OCI-LY1 (cell line): Measurements from ENCODE around the gene SH3YL1.

Source experiments
- H2AFZ ChIP-seq: fragments of 200-600 bp; sonication (generic), shearing (Covaris generic); 2 replicates; pipeline ENCODE4 v1.6.0; 2014; ENCODE audit warnings: antibody characterized with exemption, mild to moderate bottlenecking, low read length
- H3F3A ChIP-seq: fragments of 200-600 bp; sonication (generic), shearing (Covaris generic); 2 replicates; pipeline ENCODE4 v1.6.0; 2014; ENCODE audit warnings: mild to moderate bottlenecking, antibody characterized with exemption, low read length, moderate library complexity; ENCODE audit not compliant: insufficient read depth
- H3K27ac ChIP-seq: fragments of 200-600 bp; sonication (generic); 2 replicates; pipeline ENCODE4 v1.5.1; 2014; ENCODE audit warnings: low read length, mixed run types, mild to moderate bottlenecking, low read depth; ENCODE audit not compliant: poor library complexity, severe bottlenecking
- H3K27me3 ChIP-seq: fragments of 200-600 bp; sonication (generic); 2 replicates; pipeline ENCODE4 v1.6.0; 2014; ENCODE audit warnings: antibody characterized with exemption, mild to moderate bottlenecking, low read length, moderate library complexity; ENCODE audit not compliant: insufficient read depth
- H3K36me3 ChIP-seq: fragments of 200-600 bp; sonication (generic); 2 replicates; pipeline ENCODE4 v1.6.1; 2014; ENCODE audit warnings: mild to moderate bottlenecking, antibody characterized with exemption, low read length, moderate library complexity, mixed read lengths; ENCODE audit not compliant: insufficient read depth
- H3K4me1 ChIP-seq: fragments of 200-600 bp; sonication (generic); 2 replicates; pipeline ENCODE4 v1.5.1; 2014; ENCODE audit warnings: mild to moderate bottlenecking, low read length, moderate library complexity; ENCODE audit not compliant: insufficient read depth, severe bottlenecking
- H3K4me2 ChIP-seq: fragments of 200-600 bp; sonication (generic), shearing (Covaris generic); 2 replicates; pipeline ENCODE4 v1.6.1; 2014; ENCODE audit warnings: low read length
- H3K4me3 ChIP-seq: fragments of 200-600 bp; sonication (generic); 2 replicates; pipeline ENCODE4 v1.5.1; 2014; ENCODE audit warnings: low read length, low read depth, mild to moderate bottlenecking, mixed read lengths; ENCODE audit not compliant: poor library complexity, severe bottlenecking
- H3K79me2 ChIP-seq: fragments of 200-600 bp; shearing (Covaris generic); 2 replicates; pipeline ENCODE4 v1.6.1; 2016; ENCODE audit warnings: mixed run types, low read length, mixed read lengths; ENCODE audit not compliant: insufficient read depth
- H3K9ac ChIP-seq: fragments of 200-600 bp; sonication (generic), shearing (Covaris generic); 2 replicates; pipeline ENCODE4 v1.6.1; 2014; ENCODE audit warnings: mild to moderate bottlenecking, low read length, mixed read lengths
- H3K9me2 ChIP-seq: fragments of 200-600 bp; sonication (generic), shearing (Covaris generic); 2 replicates; pipeline ENCODE4 v1.6.1; 2014; ENCODE audit warnings: low read depth, mild to moderate bottlenecking, low read length, mixed read lengths
- H3K9me3 ChIP-seq: fragments of 200-600 bp; shearing (Covaris generic); 2 replicates; pipeline ENCODE4 v1.6.1; 2014; ENCODE audit warnings: low read length, mixed read lengths
- H4K20me1 ChIP-seq: fragments of 200-600 bp; sonication (generic), shearing (Covaris generic); 2 replicates; pipeline ENCODE4 v1.6.0; 2016; ENCODE audit warnings: mild to moderate bottlenecking, low read length; ENCODE audit not compliant: insufficient read depth
- EZH2 ChIP-seq: fragments of 200-600 bp; sonication (generic), shearing (Covaris generic); IDR thresholded peaks from 2 replicates; pipeline ENCODE4 v1.8.0; 2017; ENCODE audit warnings: borderline replicate concordance, mixed run types, mild to moderate bottlenecking, antibody characterized with exemption, low read length, moderate library complexity, mixed read lengths
- TF ChIP-seq, protein P1 (sequence below): fragments of 200-600 bp; sonication (generic), shearing (Covaris generic); IDR thresholded peaks from 2 replicates; pipeline ENCODE4 v1.5.1; 2017; ENCODE audit warnings: mild to moderate bottlenecking, antibody characterized with exemption, low read length, moderate library complexity, mixed read lengths

Gene SH3YL1

DNA sequence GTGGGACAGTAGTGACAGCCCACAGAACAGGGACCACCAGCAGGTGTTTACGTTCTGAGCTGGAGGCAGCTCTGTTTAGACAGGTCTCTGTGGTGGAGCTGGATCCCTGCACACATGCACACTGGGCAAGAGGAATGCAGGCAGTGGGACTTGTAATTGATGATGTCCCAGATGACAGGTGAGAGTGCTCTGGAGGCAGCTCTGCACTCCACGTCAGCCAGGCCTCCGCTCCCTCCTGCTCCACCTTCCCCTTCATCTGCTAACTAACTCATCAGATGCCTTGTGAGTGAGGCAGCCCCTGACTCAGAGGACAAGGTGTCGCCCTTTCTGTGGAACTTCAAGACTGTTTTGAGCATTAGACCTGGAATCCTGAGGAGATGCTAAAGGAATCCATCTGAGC, 53.2 kb downstream of the SH3YL1 start:
- no peak for TF ChIP-seq EZH2
- Histone ChIP-seq H4K20me1 (no peaks in the 10 kb centered on the region), H3K9me2 (no peaks in the 10 kb centered on the region), H2AFZ (no peak overlapping the region), H3K27me3 (no peaks in the 10 kb centered on the region; the same call in 1 of the 2 replicates), H3K4me1 (no peaks in the 10 kb centered on the region), H3K4me2 (no peak overlapping the region), H3K27ac (no peak overlapping the region), H3K79me2 (no peaks in the 10 kb centered on the region), H3K4me3 (no peak overlapping the region), H3K9ac (no peak overlapping the region), H3K9me3 (no peaks in the 10 kb centered on the region), H3K36me3 (no peaks in the 10 kb centered on the region), H3F3A (no peaks in the 10 kb centered on the region)

DNA sequence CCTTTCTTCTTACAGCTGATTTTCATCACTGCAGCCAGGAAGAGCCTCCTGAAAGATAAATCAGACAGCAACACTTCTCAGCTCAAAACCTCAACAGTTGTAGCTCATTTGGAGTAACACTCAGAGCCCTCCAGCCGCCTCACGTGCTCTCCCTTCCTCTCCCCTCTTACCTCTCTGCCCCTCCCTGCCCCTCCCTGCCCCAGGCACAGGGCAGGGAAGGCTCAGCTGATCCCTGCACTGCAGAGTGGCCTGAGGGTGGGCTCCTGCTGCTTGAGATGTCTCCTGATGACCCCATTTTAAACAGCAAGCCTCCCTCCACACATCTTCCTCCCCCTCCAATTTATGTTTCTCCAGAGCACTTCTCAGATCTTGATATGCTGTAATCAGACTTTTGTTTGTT, 54.4 kb downstream of the SH3YL1 start:
- Histone ChIP-seq H2AFZ (no peak overlapping the region), H3K9me2 (no peaks in the 10 kb centered on the region), H4K20me1 (no peaks in the 10 kb centered on the region), H3K9ac (no peak overlapping the region), H3K27ac (no peak overlapping the region), H3K27me3 (no peaks in the 10 kb centered on the region; the same call in 1 of the 2 replicates), H3K9me3 (no peaks in the 10 kb centered on the region), H3K36me3 (no peaks in the 10 kb centered on the region), H3K4me1 (no peaks in the 10 kb centered on the region), H3K79me2 (no peaks in the 10 kb centered on the region), H3K4me3 (no peak overlapping the region), H3K4me2 (no peak overlapping the region), H3F3A (no peaks in the 10 kb centered on the region)
- TF ChIP-seq, protein P1, sequence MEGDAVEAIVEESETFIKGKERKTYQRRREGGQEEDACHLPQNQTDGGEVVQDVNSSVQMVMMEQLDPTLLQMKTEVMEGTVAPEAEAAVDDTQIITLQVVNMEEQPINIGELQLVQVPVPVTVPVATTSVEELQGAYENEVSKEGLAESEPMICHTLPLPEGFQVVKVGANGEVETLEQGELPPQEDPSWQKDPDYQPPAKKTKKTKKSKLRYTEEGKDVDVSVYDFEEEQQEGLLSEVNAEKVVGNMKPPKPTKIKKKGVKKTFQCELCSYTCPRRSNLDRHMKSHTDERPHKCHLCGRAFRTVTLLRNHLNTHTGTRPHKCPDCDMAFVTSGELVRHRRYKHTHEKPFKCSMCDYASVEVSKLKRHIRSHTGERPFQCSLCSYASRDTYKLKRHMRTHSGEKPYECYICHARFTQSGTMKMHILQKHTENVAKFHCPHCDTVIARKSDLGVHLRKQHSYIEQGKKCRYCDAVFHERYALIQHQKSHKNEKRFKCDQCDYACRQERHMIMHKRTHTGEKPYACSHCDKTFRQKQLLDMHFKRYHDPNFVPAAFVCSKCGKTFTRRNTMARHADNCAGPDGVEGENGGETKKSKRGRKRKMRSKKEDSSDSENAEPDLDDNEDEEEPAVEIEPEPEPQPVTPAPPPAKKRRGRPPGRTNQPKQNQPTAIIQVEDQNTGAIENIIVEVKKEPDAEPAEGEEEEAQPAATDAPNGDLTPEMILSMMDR = no peak

DNA sequence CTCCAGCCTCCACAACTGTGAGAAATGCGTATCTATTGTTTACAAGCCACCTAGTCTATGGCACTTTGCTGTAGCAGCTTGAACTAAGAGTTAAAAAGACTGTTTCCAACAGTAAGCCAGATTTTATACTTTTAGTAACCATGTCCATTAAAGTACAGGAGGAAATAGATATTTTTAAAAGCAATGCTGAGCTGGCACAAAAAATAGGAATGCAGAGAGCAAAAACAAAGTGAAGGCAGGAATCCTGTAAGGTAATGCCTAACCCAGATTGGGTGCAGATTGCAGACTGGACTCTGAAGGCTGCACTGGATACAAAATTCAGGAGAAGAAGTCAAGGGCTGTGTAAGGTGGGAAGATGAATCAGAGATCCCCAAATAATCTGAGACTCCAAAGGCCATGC, 55.5 kb downstream of the SH3YL1 start:
- Histone ChIP-seq H4K20me1 (no peaks in the 10 kb centered on the region), H3K4me2 (no peak overlapping the region), H3F3A (no peaks in the 10 kb centered on the region), H2AFZ (no peak overlapping the region), H3K79me2 (no peaks in the 10 kb centered on the region), H3K4me1 (no peaks in the 10 kb centered on the region), H3K36me3 (no peaks in the 10 kb centered on the region), H3K9ac (no peak overlapping the region), H3K4me3 (no peak overlapping the region), H3K9me2 (no peaks in the 10 kb centered on the region), H3K27me3 (no peaks in the 10 kb centered on the region; the same call in 1 of the 2 replicates), H3K27ac (no peak overlapping the region), H3K9me3 (no peaks in the 10 kb centered on the region)
- no peak for TF ChIP-seq EZH2
- TF ChIP-seq, protein P1 = no peak

DNA sequence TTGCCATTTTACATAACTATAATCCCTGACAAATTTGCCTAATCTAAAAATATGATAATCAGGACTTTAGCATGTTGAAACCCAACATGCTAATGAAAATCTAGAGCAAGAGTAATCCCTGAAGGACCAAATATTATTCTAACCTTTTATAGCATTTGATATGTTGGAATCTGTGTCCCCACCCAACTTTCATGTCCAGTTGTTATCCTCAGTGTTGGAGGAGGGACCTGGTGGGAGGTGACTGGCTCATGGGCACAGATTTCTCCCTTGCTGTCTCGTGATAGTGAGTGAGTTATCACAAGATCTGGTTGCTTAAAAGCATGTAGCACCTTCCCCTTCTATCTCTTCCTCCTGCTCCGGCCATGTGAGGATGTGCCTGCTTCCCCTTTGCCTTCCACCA, 59.8 kb downstream of the SH3YL1 start:
- H3K27me3 ChIP-seq = peaks cover 3% of the 10 kb centered on the region; the same call in 1 of the 2 replicates
- H3K9me3 ChIP-seq = no peaks in the 10 kb centered on the region
- no peaks in the 10 kb centered on the region for H3K9me2 ChIP-seq
- no peaks in the 10 kb centered on the region for H3K36me3 ChIP-seq
- H3K4me2 ChIP-seq = no peak overlapping the region
- H3K4me3 ChIP-seq = no peak overlapping the region
- no peaks in the 10 kb centered on the region for H3K4me1 ChIP-seq
- H3K27ac ChIP-seq = no peak overlapping the region
- H2AFZ ChIP-seq = no peak overlapping the region
- H3K79me2 ChIP-seq = no peaks in the 10 kb centered on the region
- TF ChIP-seq, protein P1 = no peak
- TF ChIP-seq EZH2 = no peak
- no peaks in the 10 kb centered on the region for H3F3A ChIP-seq
- no peaks in the 10 kb centered on the region for H4K20me1 ChIP-seq
- H3K9ac ChIP-seq = no peak overlapping the region
